GM19324 (cell line): ENCODE data around the gene LRRC4.

Source experiments
- ATAC-seq: cut with Tn5 transposase; IDR thresholded peaks from one replicate; pipeline ENCODE4 v1.9.1; 2021; ENCODE audit warnings: mild to moderate bottlenecking, moderate library complexity; ENCODE audit not compliant: unreplicated experiment, low FRiP score

LRRC4 gene

GRCh38 chr7:128008141-128008540, 23.1 kb downstream of the LRRC4 start:
- no peak for ATAC-seq

GRCh38 chr7:128007303-128007680, 23.9 kb downstream of the LRRC4 start:
- no peak for ATAC-seq

GRCh38 chr7:128006550-128007302, 24.5 kb downstream of the LRRC4 start:
- no peak for ATAC-seq

GRCh38 chr7:128005759-128006159, 25.5 kb downstream of the LRRC4 start:
- no peak for ATAC-seq

GRCh38 chr7:128005117-128005516, 26.1 kb downstream of the LRRC4 start:
- ATAC-seq = no peak

- no peak for ATAC-seq
Measured at GRCh38 chr7:128004623-128005022, 26.6 kb downstream of the LRRC4 start.

GRCh38 chr7:128003787-128004186, 27.4 kb downstream of the LRRC4 start:
- no peak for ATAC-seq

- no peak for ATAC-seq
Measured at GRCh38 chr7:128003167-128003566, 28.1 kb downstream of the LRRC4 start.

- peak; percentile 44 for ATAC-seq
Measured at GRCh38 chr7:128000854-128001265, 30.4 kb downstream of the LRRC4 start.

- no peak for ATAC-seq
Measured at GRCh38 chr7:128000048-128000447, 31.2 kb downstream of the LRRC4 start.

- ATAC-seq = no peak
Measured at GRCh38 chr7:127998671-127999070, 32.6 kb downstream of the LRRC4 start.

GRCh38 chr7:127997226-127997922, 33.9 kb downstream of the LRRC4 start:
- ATAC-seq = no peak

- ATAC-seq = no peak
Measured at GRCh38 chr7:127996253-127997071, 34.8 kb downstream of the LRRC4 start.

GRCh38 chr7:127995881-127996215, 35.4 kb downstream of the LRRC4 start:
- ATAC-seq = no peak

GRCh38 chr7:127995156-127995880, 35.9 kb downstream of the LRRC4 start:
- ATAC-seq = no peak

GRCh38 chr7:127993987-127994386, 37.2 kb downstream of the LRRC4 start:
- no peak for ATAC-seq

GRCh38 chr7:127993317-127993716, 37.9 kb downstream of the LRRC4 start:
- no peak for ATAC-seq

- no peak for ATAC-seq
Measured at GRCh38 chr7:127988751-127989150, 42.5 kb downstream of the LRRC4 start.

- ATAC-seq = no peak
Measured at GRCh38 chr7:127986581-127987521, 44.4 kb downstream of the LRRC4 start.
